NCI-H1930 (cell line): Measurements from ENCODE around the gene TPCN1.

Experiments used
- DNase-seq, 2 experiments: peaks; one replicate each; lab custom pipeline; 2025; lab: John Stamatoyannopoulos, UW

The TPCN1 gene

DNA sequence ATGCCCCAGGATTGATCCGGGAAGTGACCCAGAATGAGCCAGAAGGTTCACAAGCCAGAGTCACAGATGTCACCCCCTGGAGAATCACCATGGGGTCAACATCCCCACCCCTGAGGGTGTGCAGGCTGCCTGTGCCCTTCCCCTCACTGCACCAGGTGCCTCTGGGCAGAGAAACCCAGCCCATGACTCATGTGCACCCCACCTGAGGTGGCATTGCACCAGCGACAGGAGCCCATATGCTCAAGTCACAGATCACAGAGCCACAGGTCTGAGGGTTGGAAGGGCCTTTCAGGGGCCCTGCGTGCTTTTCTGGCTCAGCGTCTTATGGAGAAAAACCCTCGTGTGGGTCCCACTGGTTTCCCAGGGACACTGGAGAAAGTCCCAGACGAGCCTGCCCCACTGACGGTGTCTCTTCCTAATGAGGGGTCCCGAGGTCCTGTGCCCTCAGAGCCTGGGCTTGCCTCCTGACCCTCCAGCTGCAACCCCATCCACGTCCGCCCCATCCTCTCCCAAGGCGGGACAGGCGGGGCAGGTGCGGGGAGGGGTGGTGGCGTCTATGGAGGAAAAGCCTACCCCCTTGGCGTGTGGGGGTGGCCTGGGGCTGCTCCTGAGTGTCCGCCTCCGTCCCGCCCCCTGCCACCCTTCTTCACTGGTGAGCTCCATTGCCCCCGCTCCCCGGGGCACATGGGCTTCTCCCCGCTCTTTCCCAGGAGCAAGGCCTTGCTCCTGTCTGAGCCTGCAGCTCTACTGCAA, 66.1 kb downstream of the TPCN1 start:
- DNase-seq: no peak

DNA sequence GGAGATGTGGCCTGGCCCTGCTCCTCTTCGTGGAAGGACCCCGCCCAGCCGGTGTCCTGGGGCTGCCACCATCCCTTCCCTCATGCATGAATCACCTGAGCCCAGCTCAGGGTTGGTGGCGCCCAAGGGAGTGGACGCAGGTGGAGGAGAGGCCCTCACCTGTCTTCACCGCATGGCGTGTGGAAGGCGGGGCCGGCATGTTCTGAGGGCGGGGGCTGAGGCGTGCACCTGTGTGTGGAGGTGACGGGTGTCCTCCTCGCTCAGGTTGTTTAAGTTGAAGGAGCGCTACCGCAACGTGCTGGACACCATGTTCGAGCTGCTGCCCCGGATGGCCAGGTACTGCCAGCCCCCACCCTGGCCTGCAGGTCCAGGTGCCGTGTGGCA, 66.6 kb downstream of the TPCN1 start:
- DNase-seq: no peak

DNA sequence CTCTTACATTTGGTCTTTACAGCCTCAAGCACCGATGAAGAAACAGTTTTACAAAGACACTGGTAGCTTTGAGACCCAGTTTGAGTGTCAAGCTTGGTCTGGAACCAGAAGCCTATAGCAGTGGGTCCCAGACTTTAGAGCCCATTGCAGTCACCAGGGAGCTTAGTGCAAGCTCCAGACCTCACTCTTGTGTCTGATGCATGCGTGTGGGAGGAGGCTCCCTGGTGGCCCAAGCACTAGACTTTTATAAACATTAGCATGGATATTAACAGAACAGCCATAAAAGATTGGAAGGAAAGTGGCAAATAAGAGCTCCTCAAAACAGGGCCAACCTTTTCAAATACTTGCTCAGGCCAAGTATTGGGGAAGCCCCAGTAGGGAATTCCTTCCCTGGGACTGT, 68.1 kb downstream of the TPCN1 start:
- DNase-seq: no peak

DNA sequence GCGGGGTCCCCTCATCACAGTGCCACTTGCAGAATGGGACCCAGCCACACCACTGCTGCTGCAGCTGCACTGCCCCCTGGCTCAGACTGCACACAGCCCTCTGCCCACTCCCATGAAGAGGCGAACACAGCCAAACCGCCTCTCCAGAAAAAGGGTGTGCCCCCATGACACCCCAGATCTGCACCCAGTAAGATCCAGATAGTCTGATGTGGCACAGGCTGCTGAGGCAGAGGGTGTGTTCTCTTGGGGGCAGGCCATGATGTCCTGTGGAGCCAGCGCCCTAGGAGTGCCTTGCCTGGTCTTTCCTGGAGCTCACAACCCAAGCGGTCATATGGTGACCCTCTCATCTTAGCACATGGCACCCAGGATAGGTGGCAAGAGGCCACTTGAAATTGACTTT, 69.2 kb downstream of the TPCN1 start:
- DNase-seq: no peak

DNA sequence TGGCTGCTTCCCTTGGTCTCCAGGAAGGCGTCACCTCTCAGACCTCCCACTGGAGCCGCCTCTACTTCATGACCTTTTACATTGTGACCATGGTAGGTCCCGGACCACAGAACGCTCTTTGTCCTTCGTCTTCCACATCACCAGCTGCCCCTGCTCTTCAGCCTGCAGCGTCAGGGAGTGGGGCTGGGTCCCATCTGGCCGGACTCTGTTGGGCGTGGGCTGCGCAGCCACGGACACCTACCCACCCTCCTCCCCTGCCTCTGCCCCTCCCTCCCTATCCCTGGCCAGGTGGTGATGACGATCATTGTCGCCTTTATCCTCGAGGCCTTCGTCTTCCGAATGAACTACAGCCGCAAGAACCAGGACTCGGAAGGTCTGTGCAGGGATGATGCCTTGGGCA, 70.3 kb downstream of the TPCN1 start:
- no peak for DNase-seq

DNA sequence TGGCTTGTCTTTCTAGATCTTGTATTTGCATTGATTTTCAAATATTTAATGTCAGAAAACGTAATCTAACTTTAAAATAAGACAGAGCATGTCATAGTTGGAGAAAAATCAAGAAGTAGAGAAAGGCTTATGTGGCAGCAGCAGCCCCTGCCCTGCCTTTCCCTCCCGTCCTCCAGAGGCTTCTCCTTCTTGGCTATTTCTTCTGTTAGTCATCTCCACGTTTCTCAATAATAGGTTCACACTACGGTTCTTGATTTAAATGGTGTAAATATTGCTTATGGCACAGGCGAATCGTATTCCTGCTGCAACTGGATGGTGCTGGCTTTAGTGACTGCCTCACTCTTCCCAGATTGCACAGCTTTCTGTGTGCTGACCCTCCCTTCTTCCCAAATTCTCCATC, 70.8 kb downstream of the TPCN1 start:
- no peak for DNase-seq

DNA sequence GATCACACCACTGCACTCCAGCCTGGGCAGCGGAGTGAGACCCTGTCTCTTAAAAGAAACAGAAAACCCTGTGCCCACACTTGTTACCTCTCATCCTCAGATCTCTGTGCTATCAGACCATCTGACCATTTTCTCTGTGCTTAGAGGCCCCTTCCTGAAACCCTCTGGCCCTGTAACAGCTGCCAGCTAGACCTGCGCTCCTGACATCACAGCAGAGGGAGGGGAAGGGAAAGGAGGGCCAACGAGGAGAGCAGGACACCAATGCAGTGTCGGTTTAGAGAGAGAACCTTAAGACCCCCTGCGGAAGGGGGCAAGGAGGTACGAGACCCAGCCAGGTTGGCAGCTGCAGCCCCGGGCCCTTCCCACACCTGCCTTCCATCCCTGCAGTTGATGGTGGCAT, 71.3 kb downstream of the TPCN1 start:
- no peak for DNase-seq

DNA sequence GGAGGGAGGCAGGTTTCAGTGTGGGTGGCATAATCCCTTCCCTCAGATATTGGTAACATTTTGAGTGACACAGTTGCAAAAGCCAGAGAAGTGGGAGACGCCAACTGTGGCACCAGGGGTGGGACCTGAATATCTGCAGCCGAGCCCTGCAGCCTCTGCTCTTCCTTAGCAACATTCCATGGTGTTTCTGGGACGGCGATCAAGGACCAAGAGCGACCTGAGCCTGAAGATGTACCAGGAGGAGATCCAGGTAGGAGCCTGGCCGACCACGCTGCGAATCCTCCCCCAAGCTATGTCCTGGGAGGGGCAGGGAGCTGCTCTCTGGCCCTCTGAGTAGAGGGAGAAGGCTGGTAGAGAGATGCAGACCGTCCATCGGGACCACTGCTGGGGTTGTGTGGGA, 71.8 kb downstream of the TPCN1 start:
- no peak for DNase-seq

DNA sequence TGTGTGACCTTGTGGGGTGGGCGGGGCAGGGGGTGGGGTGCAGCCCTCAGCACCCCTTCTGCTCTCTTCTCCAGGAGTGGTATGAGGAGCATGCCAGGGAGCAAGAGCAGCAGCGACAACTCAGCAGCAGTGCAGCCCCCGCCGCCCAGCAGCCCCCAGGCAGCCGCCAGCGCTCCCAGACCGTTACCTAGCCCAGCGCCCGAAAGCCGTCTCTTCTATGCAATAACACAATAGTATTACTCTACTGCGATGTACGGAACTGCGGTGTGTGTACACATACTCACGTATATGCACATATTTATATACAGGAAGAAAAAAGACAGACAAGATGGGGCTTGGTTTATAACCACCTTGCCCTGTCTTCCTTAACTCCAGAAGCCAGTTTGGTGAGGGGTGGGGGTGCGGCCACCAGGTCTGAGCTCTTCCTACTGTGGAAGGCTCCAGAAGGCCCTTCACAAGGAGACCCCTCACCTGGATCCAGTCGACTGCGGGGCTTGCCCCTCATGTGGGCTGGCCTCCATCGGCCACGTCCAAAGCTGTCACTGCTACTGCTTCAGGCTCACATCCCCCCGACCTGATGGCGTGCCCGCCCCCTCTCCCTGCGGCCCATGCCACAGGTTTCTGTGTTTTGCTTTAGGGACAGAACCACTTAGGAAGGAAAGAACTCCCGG, 74.8 kb downstream of the TPCN1 start:
- no peak for DNase-seq

DNA sequence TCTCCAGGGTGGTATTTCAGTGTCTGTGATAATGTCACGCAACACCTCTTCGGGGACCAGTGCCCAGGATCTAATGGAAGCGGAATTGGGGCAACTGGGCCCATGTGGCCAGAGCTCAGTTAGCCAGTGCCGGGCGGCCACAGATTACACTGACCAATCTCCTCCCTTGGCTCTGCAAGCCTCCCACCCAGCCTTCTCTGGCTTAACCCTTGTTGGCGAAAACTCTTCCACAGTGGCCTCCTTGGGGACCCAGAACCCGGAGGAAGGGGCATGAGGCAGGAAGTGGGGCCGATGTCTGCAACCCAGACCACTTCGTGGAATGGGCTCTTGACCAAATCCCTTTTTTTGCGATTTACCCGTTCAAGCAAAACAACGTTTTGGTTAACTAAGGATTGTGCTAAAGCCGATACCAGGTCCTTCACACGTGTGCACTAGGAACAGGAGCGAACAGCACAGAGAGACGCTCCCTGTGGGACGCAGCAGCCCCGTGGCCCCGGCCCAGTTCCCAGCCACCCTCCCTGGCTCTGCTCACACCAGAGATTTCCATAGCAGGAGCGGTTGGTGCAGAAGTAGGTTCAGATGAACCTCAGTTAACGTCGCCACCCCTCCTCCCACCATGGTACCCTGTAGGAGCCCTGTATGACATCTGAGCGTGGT, 75.4 kb downstream of the TPCN1 start:
- DNase-seq: no peak

DNA sequence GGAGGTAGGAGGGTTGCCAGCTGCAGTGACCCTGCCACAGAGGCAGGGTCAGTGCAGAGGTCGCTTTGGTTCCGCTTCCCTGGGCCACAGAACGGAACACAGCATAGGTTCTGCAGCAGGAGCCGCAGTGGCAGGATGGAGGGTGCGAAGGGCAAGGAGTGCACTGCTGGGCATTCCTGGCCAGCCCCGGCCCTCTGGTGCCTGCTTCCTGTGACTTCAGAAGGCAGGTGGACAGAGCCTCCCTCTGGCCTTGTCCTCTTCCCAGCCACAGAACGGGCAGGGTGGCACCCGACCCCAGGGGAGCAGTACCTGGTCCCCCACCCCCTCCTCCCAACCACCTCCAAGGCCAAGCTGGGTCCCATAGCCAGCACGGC, 75.9 kb downstream of the TPCN1 start:
- no peak for DNase-seq

DNA sequence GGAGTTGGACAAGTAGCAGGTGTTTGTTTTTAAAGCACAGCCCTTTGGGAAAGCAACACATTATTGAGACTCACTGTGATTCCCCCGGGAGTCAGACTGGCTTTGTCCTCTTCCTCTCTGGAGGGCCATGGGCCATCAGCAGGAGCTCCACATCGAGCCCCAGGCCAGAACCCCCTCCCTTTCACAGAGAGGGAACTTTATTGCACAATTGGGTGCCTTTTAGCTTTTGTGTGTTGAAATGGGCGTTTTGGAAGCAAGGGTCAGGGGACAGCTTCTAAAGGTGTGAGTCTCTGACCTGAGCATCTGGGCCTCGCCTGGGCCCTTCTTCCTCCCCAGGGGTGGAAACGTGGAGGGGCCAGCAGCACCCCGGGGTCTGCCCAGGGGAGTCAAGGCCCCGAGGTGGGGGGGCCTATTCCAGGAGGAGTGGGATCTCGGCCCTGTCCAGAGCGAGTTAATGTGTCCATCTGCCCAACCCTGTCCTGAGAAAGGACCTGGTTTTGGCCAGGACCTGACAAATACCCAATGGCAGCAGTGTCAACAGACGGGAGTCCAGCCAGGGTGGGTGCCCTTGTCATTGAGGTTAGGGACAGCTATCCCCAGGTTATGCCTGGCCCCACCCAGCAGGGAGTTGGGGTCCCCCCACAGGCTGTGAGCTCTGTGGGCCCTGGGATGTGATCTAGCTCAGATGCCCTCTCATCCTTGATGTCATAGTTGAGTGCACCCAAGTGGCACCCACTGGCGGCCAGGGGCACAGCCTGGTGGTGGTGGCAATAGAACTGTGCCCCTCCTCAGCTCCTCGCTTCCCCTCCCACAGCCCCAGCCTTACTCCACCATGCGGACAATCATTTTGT, 76.6 kb downstream of the TPCN1 start:
- no peak for DNase-seq

DNA sequence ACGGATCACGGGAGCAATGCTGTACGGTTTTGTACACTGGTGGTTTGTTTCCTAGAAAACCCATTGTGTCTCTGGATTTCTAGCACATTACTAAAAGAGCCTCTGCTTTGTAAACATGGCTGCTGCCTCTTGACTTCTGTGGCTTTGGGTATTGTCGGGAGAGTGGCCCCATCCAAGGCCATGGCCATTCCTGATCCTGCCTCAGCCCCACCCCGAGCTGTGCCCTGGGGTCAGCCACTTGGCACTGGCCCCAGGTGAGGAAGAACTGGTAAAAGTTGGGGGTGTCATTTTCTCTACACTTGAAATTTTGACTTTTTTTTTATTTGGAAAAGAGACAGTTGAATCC, 77.2 kb downstream of the TPCN1 start:
- no peak for DNase-seq

DNA sequence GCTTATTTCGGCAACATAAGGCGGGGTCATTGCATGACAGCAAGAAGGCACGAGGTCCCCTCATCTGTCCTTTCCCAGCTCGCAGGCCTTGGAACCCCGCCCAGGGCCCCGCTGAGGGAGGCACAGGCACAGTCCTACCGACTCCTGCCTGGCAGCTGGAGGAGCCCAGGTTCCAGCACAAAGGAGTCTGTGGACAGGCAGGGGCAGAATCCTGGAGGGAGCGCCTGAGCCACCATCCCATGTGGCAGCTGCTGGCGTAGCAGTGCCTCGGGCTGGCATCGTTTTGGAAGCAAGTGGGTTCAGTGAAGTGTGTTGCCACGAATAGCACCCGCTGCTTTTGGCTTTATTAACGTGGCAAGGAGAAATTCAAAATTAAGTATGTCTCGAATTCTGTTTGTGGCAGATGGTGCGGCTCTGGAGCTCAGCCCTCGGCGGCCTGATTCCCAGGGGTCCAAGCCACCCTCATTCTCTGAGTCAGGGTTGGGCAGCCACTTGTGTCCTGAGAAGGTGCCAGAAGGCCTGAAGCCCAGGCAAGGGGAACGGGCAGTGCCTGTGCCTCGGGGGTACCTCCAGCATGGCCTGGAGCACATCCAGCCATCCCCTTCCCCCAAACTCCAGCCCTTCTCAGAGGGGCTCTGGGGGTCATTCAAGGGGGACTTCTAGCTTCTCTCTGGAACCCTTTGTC, 77.7 kb downstream of the TPCN1 start:
- no peak for DNase-seq

DNA sequence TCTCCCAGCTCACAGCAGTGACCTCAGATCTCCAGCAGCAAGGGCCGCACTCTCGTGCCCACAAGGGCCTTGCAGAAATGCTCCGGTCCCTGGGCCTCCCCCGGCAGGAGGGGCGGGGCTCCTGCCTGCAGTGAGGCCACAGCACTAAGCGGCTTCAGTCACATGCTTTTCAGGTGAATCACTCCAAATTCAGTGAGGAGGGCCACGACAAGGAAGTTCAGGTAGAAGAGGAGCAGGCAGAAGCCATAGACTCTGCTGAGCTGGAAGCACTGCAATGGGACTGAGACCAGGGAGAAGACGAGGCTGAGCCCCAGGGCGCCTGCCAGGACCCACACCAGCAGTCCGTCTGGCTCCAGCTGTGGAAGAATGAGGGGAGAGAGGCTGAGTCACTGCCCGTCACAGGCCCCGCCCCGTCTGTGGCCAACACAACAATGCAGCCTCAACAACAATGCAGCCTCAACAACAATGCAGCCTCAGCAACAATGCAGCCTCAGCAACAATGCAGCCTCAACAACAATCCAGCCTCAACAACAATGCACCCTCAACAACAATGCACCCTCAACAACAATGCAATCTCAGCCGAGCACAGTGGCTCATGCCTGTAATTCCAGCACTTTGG, 78.5 kb downstream of the TPCN1 start:
- DNase-seq: no peak

DNA sequence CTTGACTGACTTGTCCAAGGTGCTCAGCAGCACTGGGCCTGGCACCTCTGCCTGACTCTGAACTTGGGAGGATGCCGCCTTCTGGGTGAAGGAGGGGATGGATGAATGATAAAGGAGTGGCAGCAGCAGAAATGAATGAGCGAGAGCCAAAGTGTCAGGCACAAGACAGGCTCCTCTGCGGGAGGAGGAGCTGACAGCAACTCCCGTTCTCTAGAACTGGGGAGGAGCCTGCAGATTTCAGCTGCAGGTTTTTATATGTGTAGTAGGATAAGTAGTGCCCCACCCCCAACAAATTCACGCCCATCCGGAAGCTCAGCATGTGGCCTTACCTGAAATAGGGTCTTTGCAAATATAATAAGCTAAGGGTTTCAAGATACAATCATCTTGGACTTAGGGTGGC, 80.5 kb downstream of the TPCN1 start:
- no peak for DNase-seq

DNA sequence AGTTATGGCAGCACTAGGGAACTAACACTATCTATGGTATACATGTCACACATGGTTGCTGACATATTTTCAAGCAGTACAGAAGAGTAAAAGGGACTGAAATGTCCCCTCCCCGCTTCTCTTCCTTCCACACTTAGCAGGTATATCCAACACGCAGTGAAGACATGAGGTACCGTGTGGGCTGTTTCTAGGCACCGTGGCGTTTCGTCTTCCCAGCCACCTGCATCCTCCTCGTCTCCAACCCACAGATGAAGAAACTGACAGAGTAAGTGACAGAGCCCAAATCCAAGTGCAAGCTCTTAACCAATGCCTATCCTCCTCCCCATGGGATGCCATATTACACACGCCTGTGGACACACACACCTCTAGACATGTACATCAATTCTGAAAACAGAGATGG, 81.2 kb downstream of the TPCN1 start:
- no peak for DNase-seq

DNA sequence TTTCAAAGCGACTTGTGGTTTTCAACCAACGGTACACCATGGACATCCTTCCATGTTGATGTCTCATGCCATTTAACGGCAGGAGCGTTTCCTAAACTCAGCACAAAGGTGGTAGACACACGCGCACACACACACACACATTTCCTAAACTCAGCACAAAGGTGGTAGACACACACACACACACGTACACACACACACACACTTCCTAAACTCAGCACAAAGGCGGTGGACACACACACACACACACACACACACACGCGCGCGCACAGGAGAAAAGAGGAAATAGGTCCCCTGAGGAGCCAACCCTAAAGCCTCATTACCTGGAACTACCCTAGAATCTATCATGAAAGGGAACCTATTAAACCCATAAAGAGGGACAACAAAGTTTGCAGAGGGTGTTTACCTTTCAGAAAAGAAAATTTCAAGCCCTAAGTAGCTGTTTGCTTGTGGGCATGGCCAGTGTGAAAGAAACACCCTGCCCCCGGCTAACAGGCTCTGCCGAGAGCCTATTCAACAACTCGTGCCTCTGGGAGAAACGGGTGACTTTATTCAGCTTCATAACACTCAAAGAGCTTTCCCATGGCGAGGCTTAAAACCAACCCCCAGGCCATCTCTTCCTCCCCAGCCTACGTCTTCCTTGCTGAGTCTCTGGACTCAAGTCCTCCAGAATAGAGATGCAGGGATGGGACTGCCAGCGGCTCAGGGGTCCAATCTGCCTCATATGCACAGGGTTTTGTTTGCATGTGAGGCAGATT, 81.8 kb downstream of the TPCN1 start:
- no peak for DNase-seq

DNA sequence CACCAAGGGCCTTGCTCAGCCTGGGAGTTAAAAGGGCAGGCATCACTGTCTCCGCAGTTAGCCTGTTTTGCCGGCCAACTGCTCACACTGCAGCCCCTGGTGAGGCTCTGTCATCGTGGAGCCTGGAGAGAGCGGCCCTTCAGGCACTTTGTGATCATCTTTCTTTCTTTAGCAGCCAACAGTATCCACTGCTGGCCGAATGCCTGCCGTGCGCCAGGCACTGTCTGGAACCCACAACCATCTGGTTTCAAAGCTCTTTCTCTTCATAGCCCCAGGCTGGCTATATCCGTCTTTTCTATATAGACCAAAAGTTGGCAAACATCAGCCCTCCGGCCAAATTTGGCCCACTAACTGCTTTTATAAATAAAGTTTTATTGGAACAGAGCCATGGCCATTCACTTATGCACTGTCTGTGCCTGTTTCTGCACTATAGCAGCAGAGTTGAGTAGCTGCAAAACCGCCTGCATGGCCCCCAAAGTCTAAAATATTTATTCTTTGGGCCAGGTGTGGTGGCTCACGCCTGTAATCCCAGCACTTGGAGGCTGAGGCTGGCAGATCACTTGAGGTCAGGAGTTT, 84.1 kb downstream of the TPCN1 start:
- no peak for DNase-seq

DNA sequence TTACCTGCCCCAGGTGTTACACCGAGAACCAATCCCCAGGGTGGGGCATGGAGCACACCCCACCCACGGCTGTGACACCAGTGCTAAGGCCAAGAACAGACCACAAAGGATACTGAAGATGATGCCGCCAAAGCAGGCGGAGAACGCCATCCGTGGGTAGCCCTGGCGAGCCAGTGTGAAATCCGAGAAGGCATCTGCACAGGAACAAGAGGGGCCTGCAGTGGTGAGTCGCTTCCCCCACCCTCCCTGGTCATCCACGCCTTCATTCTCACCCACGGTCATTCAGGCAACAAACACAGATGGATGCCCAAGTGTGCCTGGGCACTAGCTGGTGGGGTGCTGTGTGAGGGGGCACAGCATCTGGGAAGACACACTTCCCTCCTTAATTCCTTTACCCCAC, 85.1 kb downstream of the TPCN1 start:
- DNase-seq: no peak

DNA sequence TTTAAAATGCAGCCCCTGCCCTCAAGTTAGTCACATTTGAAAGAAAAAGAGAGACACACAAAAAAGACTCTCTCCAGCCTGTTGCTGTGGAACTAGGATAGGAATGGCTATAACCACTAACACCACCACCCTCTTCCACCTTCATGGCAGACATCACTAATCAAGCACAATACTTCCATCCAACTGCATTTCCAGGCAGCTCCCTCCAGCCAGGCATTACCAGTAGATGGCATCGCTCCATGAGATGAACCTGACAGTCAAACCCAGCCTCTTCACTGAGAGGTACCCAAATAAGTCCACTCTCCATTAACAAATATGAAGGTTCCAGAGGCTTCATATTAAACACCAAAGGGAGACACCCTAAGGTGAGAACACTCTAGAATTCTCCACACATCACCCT, 89.2 kb downstream of the TPCN1 start:
- DNase-seq: no peak
